C1 segment of cervical spinal cord (tissue), 14 donors: Measurements from ENCODE around the gene CACNA1H.
"Not testable (repeated sequence)": the region's sequence is repeated elsewhere in the genome, so short reads cannot be mapped to it uniquely, and the experiment has no call there.

Experiments
- DNase-seq, 14 donors: peaks; one replicate each; lab custom pipeline; 2025; lab: John Stamatoyannopoulos, UW

Gene CACNA1H

DNA sequence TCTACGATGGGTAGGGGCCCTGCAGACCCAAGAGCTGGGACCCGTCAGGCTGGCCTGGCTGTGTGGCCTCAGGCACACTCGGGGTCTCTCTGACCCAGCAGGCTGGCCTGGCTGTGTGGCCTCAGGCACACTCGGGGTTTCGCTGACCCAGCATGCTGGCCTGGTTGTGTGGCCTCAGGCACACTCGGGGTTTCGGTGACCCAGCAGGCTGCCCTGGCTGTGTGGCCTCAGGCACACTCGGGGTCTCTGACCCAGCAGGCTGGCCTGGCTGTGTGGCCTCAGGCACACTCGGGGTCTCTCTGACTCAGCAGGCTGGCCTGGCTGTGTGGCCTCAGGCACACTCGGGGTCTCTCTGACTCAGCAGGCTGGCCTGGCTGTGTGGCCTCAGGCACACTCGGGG lies 37.9 kb downstream of the CACNA1H start:
- not testable (repeated sequence) for DNase-seq

DNA sequence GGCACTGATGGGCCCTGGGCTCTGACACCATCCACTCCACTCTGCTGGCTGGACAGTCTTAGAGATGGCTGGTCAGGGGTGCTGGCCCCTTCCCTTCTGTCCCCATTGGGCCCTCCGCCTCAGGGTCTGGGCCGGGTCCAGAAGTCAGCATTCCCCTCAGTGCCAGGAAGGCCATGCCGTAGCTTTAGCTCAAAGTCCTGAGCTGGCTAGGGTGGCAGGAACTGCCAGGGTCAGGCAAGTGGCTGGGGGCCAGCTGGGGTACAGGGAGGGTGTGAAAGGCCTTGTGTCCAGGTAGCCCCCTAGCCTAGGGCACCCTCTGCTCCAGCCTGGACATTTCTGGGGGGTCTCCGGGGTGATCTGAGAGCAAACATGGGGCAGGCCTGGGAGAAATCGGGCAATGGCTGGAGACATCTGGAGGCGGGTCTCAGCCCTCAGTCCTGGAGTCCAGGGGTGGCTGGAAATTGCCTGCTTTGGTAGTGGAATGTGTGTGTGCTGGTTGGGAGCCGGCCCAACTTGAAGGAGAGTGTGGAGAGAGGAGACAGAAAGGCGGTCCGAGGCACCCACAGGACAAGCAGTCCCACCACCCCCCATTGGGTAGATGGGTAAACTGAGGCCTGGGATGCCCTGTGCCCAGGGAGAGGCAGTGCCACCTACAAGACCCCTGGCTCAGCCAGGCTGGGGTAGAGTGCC lies 39.6 kb downstream of the CACNA1H start:
- DNase-seq: no peak

DNA sequence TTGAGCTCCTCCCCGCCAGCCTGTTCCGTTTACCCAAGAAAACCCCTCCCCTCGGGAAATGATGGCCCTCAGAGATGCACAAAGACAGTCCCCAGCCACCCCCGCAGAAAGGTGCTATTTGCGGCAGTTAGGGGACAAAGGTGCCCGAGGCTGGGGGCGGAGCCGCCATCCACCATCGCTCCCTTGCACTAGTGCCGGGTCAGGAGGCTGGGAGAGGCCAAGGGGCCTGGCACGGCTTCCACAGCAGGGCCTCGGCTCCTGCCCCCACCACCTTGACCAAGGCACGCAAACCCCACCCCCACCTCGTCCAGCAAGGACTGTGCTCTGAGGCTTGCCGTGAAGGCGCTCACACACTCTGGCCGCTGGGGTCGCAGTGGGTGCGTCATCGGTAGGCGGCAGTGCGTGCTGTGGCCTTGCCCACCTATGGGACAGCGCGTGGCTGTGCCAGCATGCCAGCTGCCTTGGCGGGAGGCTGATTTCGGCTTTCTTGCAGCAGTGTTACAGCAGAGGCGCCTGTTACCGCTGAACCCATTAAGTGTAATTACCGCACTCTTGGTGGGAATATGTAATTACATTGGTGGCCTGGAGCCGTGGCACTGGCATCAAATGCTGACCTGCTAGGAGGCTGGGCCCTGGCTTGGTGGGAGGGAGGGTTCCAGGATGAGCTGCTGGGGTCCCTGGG lies 40.4 kb downstream of the CACNA1H start:
- no peak for DNase-seq

DNA sequence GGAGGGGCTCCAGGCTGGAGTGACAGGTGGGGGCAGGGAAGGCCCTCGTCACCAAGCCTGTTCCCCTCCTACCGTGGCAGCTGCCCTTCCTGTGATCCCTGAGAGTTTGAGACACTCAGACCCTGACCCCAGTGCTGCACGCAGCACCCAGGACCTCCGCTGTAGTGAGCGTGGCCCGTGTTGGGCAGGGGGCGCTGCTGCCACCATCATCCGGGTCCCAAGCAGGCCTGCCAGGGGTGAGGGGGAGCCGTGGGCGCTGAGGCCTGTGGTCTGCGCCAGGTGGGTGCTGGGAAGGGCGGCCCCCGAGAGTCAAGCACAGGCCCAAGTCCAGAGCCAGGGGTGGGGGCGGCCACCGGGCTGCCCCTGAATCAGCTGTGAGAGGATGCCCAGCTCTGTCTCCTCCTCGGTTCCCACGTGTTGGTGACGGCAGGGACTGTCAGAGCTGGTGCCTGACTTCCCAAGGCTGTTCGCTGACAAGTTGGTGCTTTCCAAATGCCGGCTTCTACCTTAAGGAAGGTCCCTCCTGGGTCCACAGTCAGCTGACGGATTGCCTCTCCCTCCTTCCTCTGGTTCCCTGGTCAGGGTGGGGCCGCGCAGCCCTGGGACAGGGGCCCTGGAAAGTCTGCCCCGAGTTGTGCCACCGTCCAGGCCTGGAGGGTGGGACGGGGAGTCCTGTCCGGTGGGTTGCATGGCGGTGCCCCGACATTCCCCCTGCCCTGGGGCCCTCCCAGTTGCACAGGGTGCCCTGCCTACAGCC lies 41.1 kb downstream of the CACNA1H start:
- no peak for DNase-seq

DNA sequence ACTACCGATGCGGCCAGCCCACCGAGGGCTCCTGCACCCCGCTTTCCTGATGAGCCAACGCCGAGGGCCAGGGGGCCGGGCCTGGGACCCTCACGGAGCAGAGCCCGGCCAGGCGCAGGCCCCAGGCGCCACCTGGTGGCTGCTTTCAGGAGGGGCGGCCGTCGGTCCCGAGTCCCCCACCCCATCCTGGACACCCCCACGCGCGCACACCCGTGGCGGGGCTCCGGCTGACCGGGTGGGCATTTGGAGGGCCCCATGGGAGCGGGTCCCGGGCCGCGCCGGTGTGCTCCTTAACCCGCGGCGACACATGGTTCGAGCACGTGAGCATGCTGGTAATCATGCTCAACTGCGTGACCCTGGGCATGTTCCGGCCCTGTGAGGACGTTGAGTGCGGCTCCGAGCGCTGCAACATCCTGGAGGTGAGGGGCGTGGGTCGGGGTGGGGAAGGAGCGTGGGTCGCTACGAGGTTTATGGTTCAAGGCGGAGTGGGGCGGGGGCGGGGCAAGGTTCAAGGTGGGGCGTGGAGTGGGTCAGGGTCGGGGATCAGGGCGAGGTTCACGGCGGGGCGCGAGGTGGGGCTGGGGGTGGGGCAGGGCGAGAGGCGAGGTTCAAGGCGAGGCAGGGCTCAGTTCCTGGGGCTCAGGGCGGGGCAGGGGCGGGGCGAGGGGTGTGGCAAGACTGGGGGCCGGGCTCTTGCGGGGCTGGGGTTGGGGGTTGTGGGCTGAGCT lies 41.9 kb downstream of the CACNA1H start:
- no peak for DNase-seq

DNA sequence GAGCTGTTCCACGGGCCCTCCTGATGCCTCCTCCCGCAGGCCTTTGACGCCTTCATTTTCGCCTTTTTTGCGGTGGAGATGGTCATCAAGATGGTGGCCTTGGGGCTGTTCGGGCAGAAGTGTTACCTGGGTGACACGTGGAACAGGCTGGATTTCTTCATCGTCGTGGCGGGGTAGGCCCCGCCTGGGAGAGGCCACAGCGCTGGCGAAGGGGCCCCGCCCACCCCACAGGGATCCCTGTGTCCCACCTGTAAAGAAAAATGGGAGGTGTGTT lies 42.4 kb downstream of the CACNA1H start:
- no peak for DNase-seq

DNA sequence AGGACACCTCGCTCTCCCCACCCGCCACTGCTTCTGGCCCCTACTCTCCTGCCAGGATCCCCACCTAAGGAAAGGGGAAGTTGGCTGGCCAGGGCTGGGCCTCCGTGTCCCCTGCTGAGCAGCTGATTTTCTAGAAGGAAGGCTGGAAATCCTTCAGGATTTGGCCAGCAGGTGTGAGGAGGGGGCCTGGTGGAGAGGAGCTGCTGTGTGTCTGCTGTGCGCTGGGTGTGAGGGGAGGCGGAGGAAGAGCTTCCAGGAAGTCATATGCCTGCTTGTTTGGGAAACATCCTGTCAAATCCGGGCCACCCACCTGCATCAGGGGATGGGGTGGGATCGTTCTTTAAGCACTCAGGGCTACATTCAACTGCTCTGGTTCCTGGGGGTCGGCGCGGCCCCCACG lies 43.6 kb downstream of the CACNA1H start:
- DNase-seq: no peak

DNA sequence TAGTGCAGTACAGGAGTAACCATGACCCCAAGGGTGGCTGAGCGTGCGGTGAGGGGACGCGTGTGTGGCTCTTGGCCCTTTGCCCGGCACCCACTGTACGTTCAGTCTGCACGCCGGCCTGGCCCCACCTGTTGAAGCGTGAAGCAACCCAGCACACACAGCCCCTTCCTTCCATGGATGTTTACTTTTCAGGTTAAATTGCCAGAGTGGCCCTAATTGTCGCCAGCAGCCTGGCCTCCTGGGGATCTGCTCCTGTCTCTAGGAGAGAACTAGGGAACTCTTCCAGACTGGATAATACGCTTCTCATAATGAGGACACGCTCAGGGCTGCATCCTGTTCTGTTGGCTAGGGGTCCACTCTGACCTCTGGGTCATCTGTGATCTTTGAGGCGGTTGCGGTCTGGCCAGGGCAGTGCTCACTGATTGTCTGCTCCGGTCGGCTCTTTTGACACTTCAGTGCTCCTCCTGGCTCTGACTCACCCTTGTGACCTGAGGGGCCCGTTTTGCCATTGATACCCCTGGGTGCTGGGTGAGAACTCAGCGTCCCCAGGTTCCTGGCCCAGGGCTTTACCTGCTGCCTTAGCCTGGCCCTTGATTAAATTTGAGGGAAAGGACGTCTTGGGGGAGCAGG lies 44.4 kb downstream of the CACNA1H start:
- no peak for DNase-seq

DNA sequence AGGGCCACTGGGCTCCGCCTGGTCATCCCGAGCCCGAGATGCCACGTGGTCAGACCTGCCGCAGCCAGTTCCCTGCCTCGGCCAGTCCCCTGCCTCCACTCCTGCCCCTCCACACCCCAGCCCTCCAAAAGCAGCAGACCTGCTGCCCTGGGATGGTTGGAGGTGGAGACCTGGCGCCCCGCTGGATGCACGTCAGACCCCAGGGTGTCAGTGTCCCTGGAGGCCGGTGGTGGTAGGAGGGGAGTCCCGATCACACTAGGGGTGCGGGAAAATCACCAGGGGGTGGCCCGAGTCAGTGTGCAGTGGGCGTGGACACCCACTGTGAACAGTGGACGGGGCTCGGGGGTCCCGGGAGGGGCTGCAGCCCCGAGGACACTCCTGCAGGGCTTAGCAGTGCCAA lies 45.3 kb downstream of the CACNA1H start:
- DNase-seq: no peak

DNA sequence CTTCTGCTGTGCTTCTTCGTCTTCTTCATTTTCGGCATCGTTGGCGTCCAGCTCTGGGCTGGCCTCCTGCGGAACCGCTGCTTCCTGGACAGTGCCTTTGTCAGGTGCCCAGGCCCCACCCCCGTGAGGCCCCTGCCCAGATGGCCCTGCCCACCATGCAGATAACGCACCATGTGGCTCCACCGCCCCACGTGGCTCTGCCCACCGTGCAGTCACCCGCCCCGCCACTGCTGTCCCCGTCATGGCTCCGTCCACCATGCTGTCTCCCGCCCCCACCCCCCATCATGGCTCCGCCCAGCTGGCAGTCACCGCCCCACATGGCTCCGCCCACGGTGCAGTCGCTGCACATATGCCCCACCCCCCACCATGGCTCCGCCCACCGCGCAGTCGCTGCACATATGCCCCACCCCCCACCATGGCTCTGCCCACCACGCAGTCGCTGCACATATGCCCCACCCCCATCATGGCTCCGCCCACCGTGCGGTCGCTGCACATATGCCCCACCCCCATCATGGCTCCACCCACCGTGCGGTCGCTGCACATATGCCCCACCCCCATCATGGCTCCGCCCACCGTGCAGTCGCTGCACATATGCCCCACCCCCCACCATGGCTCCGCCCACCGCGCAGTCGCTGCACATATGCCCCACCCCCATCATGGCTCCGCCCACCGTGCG lies 45.9 kb downstream of the CACNA1H start:
- not testable (repeated sequence) for DNase-seq

DNA sequence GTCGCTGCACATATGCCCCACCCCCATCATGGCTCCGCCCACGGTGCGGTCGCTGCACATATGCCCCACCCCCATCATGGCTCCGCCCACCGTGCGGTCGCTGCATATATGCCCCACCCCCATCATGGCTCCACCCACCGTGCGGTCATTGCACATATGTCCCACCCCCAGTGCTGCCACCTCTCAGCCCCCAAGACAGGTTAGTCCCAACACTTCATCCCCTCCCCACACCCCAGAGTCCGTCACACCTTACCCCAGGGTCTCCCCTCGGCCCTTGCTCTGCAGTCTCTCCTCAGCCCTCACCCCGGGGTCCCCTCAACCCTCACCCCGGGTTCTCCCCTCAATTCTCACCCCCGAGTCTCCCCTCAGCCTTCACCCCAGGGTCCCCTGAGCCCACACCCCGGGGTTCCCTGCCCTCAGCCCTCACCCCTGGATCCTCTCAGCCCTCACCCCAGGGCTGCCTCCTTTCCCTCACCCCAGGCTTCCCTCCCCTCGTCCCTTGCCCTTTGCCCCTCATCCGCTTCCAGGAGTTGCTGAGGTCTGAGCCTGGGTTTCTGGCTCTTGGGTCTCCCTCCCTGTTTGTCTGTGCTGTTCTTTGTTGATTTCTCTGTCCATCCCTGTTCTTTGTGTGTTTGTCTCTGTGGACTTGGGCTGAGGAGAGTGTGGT lies 46.6 kb downstream of the CACNA1H start:
- no peak for DNase-seq

DNA sequence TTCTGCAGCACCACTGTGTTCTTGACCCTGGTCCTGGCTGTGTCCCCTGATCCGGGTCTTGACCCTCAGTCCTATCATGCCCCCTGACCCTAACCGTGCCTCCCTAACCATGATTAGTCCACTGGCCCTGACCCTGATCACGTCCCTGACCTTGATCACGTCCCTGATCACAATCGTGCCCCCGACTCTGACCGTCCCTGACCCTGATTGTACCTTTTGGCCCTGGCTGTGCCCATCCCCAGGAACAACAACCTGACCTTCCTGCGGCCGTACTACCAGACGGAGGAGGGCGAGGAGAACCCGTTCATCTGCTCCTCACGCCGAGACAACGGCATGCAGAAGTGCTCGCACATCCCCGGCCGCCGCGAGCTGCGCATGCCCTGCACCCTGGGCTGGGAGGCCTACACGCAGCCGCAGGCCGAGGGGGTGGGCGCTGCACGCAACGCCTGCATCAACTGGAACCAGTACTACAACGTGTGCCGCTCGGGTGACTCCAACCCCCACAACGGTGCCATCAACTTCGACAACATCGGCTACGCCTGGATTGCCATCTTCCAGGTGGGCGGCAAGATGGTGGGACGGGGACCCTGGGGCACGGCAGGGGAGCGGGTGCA lies 47.2 kb downstream of the CACNA1H start:
- DNase-seq: no peak

DNA sequence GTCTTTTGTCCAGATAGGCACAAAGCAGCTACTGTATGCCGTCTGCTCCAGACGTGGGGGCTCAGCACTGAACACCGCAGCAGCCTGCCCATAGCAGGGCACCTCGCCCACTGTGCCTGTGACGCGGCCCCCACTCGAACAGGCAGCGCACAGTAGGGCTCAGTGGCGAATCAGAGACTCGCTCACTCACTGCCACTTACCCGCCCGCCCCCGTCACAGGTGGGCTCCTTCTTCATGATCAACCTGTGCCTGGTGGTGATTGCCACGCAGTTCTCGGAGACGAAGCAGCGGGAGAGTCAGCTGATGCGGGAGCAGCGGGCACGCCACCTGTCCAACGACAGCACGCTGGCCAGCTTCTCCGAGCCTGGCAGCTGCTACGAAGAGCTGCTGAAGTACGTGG lies 48.5 kb downstream of the CACNA1H start:
- DNase-seq: no peak

DNA sequence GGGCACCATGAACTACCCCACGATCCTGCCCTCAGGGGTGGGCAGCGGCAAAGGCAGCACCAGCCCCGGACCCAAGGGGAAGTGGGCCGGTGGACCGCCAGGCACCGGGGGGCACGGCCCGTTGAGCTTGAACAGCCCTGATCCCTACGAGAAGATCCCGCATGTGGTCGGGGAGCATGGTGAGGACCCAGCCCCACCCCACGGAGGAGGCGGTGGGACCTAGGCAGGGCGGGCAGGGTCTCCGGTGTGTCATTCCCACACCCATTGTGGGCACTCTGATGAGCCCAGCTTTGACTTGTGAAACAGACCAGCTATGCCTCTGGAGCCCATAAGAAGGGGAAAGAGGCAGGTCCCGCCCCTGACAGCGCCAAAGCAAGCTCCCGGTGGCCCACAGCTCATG lies 49.4 kb downstream of the CACNA1H start:
- DNase-seq: no peak

DNA sequence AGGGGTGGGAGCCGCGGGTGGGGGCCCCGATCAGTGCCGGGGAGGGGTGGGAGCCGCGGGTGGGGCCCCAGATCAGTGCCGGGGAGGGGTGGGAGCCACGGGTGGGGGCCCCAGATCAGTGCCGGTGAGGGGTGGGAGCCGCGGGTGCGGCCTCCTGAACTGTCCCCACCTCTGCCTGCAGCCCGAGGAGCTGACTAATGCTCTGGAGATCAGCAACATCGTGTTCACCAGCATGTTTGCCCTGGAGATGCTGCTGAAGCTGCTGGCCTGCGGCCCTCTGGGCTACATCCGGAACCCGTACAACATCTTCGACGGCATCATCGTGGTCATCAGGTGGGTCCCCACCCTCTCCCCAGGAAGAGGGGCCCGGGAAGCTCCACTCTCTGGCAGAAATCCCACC lies 52.0 kb downstream of the CACNA1H start:
- DNase-seq: no peak

DNA sequence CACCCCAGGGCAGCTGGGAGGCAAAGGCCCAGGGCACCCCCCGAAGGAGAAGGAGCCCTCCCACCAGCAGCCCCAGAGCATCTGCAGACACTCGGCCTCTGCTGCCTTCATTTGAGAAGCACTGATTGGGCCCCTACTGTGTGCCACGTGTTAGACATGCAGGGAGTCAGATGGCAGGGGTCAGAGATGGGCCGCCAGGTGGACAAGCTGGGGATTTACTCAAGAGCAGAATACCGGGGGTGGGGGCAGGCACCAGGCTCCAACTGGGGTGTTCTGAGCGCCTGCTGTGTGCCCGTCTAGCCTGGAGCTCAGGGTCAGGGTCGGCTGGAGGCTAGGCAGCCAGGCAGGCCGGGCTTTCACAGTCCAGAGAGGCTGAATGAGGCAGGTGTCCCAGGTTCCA lies 53.4 kb downstream of the CACNA1H start:
- no peak for DNase-seq

DNA sequence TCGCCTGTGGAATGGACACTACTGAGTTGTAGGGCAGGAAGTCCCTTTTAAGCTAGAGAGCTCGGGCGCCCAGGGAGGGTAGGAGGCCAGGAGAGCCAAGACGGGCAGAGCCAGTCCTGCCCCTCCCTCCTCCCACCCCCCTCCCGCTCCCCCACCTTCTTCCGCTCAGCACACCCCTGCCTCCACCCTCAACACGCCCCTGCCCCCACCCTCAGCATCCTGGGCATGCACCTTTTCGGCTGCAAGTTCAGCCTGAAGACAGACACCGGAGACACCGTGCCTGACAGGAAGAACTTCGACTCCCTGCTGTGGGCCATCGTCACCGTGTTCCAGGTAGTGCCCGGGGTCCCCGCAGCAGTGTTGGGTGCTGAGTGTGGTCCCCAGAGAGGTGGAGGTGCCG lies 53.9 kb downstream of the CACNA1H start:
- no peak for DNase-seq

DNA sequence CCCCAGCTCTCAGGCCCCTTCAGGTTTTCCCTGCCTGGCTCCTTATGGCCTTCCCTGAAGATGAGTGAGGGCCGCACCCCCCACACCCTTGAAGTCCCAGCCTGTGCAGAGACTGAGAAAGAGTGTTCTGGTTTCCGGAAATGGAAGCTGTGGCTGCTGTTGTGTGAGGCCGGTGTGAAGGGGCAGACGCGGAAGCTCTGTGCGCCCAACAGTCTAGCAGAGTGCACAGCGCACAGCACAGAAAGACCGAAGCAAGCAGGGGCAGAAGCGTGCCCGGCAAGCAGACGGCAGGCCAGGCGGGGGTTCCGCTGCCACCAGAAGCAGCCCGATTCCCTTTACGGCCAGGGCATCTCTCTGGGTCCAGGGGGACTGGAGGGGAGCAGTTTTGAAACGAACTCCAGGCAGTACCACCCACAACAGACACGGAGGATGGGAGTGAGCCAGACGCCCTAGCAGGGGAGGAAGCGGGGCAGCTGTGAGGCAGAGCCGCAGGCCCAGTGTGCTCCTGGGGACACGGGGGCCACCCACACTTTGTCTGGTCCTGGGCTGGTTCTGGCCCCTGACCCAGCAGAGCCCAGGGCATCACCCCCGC lies 55.4 kb downstream of the CACNA1H start:
- DNase-seq: no peak

DNA sequence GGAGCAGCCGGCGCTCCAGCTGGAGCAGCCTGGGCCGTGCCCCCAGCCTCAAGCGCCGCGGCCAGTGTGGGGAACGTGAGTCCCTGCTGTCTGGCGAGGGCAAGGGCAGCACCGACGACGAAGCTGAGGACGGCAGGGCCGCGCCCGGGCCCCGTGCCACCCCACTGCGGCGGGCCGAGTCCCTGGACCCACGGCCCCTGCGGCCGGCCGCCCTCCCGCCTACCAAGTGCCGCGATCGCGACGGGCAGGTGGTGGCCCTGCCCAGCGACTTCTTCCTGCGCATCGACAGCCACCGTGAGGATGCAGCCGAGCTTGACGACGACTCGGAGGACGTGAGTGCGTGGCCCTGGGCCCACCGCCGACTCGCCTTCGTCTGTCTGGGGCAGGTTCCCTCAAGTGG lies 56.2 kb downstream of the CACNA1H start:
- DNase-seq: no peak

DNA sequence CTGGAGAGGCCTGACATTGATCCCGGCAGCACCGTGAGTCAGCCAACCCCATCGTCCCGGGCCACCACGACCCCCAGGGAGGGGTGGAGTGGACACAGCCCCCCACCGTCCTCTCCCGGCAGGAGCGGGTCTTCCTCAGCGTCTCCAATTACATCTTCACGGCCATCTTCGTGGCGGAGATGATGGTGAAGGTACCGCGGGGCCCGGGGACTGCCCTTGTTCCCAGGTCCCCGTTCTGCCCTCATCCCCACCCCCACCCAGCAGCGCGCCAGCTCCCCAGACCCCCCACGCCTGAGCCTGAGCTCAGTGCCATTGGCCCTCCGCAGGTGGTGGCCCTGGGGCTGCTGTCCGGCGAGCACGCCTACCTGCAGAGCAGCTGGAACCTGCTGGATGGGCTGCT lies 57.6 kb downstream of the CACNA1H start:
- DNase-seq: no peak
